Islet of Langerhans (tissue), 1 donor: ENCODE data around the gene LECT2.

ENCODE experiments used
- FAIRE-seq: peaks from one replicate; lab custom pipeline; 2011; peaks lifted over from hg19 to GRCh38; lab: Jason Lieb, UNC

LECT2 gene

GRCh38 chr5:135978212-135978631, 23.4 kb upstream of the LECT2 start:
- no peak for FAIRE-seq

DNA sequence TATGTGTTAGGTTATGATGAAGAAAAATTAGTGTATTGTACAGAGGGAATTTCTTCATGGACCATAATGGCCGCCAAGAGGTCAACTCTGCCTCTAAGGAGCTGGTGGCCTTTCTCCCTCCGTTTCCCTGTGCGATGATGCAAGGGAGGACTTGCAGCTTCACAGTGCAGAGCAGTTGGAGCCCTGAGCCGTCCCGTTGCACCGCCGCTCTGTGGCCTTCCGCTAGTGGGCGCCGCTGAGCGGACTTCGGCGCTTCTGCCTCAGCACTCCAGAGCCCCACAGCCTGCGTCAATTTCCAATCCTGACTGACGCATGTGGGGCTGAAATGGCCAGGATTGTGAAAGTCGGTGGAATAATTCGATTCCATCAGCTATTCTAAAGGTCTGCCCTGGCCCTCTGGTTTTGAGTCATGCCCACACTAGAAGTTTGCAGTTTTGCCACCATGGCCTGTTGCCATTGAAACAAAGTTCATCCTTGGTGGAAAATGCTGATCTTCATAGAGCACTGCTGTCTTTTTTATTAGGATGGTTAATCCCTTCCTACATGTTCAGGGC, 22.7 kb upstream of the LECT2 start:
- FAIRE-seq: no peak

GRCh38 chr5:135976216-135976615, 21.4 kb upstream of the LECT2 start:
- FAIRE-seq: no peak

- FAIRE-seq: no peak
Observed at GRCh38 chr5:135975122-135975521, 20.3 kb upstream of the LECT2 start.

DNA sequence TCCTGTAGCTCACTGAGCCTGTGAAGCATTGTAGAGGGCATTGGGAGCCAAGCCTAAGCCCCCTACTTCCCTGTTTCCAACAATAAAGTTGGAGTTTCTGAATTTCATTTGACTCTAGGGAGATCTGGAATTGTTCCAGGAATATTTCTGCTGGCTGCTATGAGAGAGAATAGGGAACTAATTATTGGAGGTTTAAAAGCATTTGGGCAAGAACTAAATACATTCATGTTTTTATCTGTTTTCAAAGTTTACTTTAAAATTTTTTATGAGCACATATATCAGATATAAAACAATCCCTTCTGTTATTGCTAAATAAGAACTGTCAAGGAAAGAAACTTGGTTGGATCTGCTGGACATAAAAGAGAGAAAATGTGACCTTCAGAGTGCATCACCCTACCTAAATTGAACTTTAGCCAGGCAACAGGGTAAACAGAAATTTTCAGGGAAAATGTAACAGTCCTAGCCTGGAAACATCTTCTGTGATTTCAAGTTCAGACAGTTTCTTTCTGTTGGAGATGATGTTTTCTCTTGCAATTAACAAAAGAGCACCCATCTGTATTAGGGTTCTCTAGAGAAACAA, 19.3 kb upstream of the LECT2 start:
- FAIRE-seq: no peak

GRCh38 chr5:135973323-135974020, 18.7 kb upstream of the LECT2 start:
- no peak for FAIRE-seq

- no peak for FAIRE-seq
Observed at GRCh38 chr5:135971701-135972100, 16.9 kb upstream of the LECT2 start.

DNA sequence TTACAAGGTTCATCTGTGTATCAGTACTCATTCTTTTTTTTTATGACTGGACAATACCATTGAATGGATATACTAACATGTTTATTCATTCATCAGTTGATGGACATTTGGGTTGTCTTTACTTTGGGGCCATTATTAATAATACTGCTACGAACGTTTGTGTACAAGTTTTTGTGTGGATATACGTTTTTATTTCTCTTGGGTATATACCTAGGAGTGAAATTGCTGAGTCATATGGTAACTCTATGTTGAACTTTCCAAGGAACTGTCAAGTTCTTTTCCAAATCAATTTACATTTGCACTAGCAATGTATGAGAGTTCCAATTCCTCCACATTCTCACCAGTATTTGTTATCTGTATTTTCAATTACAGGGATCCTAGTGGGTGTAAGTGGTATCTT, 12.0 kb upstream of the LECT2 start:
- no peak for FAIRE-seq

DNA sequence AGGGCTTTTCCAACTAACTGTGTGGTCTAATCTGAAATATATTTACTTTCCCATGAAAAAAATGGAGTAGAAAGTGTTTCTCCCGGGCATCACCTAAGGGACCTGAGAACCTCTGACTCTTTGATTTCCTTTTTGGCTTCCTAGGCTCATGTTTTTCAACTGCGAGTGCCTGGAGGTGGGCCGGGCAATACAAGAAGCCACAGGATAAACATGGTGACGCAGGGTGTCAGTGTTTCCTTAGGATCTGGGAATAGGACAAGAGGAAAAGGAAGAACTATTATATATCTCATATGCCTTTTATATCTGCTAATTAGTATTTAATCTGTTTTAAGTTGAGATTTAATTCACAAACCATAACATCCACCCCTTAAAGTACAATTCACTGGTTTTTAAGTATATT, 11.4 kb upstream of the LECT2 start:
- FAIRE-seq: no peak

- no peak for FAIRE-seq
Observed at GRCh38 chr5:135965504-135965903, 10.7 kb upstream of the LECT2 start.

GRCh38 chr5:135964670-135965320, 10.0 kb upstream of the LECT2 start:
- no peak for FAIRE-seq

- FAIRE-seq: no peak
Observed at GRCh38 chr5:135955525-135955924, 742 bp upstream of the LECT2 start.

GRCh38 chr5:135953850-135954249, 933 bp downstream of the LECT2 start:
- FAIRE-seq: no peak

DNA sequence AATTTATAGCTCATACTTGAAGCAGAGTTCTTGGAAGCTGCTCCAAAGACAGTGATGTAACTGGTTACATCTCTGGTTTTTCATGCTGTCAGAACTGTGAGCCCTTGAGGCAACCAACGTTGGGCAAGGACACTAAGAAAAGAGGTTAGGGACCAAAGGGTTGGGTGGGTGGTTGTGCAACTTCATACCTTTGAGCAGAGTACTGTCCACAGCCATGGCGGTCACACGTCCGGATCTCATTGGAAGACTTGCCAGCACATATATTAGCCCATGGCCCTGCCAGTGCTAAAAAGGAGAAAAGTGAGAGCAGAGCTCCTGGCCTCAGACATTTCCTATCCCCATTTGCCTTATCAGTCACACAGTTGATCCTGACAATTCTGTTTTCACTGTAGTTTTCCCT, 2.1 kb downstream of the LECT2 start:
- FAIRE-seq: no peak

DNA sequence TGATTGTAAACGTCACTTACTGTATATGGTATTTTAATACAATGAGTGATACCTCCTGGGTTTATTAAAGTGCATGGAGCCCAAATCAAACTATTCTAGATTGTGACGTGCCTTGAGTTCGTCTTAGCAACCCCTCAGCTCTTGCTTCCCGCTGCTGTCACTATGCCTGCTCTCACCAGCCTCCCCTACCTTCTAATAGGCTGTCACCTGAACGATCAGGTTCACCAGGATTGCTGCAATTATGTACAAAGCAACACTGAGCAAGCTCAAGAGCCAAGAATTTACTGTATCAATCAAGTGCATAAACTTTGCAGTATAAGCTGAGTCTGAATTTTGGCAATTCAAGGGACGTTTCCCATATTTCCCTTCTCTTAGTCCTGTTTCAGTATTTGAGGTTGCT, 3.0 kb downstream of the LECT2 start:
- FAIRE-seq: no peak

DNA sequence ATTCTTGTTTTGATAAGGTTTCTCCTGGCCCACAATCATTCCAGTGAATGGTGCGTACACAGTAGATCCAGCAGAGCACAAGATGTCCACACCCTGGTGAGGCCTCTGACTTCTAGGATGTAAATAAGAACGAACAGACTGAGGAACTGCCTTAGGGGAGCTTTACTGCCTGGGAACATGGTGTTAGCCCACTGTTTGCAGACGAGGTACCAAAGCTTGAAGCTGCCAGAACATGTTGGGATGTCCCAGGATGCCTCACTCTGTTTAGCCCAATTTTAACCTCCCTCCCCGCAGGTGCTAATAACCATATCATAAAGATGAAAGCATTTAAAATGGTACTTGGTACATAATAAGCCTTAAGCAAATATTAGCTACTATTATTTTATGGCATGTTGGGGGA, 3.5 kb downstream of the LECT2 start:
- FAIRE-seq: no peak

DNA sequence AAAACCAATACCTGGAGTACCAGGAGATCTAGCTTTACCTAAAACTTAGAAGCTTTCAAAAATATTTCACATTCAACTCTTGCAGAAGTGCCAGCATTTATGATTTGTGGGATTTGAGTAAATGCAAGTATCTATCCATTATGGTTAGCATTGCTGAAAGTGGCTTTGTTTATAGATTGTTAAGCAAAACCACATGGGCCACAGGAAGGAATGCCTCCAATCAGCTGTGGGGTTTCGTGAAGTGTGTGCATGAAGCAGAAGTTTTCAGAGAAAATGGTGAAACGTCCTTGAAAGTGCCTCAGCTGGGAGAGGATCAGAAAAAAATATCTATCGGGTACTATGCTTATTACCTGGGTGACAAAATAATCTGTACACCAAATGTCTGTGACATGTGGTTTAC, 4.2 kb downstream of the LECT2 start:
- no peak for FAIRE-seq

- peak; percentile 97 for FAIRE-seq
Observed at GRCh38 chr5:135944967-135945560, 9.7 kb downstream of the LECT2 start.

DNA sequence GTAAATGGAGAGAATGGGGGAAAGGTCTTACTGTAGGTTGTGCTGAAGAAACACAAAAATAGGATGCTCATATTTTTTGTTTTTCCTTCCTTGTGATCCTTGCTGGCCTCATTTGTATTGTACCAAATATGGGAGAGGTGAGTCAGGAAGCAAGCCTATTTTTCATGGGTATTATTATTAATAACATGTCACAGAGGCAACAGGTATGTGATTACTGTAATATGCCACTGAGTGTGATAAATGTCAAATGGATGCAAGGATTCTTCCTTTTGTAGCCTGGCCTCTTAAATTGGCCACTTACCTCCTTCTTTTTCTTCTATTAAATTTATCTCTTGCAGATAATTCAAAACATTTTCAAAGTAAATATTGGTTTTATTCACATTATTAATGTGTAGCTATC, 10.2 kb downstream of the LECT2 start:
- FAIRE-seq: no peak

DNA sequence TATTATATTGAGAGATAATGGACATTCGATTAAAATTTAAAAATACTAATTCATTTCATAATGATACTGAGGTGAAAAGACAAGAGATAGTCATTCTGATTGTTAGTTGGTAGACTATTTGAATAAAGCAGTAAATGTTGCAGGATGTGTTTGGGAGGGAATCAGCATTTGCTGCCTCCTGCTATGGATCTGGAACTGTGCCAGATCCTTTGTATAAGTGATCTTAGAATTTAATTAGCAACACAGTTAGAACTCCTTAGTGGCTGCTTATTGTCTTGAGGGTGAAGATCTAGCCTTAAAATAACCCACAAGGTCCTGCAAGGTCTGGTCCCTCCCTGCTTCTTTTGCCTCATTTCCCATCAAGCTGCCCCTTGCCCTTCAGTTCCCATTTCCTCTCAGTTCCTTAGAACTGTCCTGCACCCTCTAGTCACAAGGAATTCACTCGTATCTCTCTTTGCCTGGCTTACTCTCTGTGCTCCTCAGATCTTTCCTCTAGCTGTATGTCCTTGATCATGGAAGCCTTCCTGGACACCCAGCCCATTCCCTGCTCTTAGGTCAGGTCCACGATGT, 12.5 kb downstream of the LECT2 start:
- FAIRE-seq: no peak

- FAIRE-seq: no peak
Observed at GRCh38 chr5:135941711-135942110, 13.1 kb downstream of the LECT2 start.

DNA sequence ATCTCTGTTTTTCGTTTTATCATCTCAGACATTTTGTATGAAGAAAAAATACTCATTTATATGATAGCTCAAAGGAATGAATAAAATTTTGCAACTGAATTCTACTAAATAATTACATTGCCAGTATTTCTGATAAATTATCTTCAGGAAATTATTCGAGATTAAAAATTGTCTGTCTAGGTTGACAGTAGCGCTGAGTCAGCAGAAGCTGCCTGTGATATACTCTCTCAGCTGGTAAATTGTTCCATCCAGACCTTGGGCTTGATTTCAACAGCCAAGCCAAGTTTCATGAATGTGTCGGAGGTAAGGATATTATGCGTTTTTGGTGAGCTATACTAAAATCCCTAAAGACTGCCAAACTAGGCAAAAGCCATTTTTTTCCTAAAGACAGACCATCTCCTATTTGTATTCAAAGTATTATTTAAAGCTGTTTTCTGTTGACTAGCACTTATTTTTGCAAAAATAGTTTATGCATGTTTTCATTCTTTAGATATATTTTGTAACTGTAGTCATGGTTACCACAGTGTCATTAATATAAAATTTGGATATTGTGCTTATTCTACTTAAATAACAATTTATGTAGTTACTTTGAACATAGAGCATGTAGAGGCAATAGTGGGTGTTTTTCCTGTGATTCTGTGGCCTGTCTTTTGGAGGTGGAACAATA, 17.4 kb downstream of the LECT2 start:
- no peak for FAIRE-seq
